HepG2 (cell line): ENCODE data around the gene ZAR1L. TPM values are rescaled to one million over a fixed set of nuclear protein-coding genes. Genes with fewer than 3 reads are reported as not detected.

Source experiments
- CREM ChIP-seq, 2 experiments: sonication (generic) in 1 of 2; formaldehyde crosslinking in 1 of 2; IDR thresholded peaks; 2 replicates each; pipeline versions ENCODE4 v1.4.0 to v1.6.1; 2016 to 2020; ENCODE audit warnings: antibody characterized with exemption in 1 of 2, mild to moderate bottlenecking in 1 of 2, missing genetic modification reagents in 1 of 2
- GATAD1 ChIP-seq: IDR thresholded peaks from 2 replicates; pipeline ENCODE4 v1.6.1; 2016; ENCODE audit warnings: missing genetic modification reagents, missing compliant biosample characterization
- POGZ ChIP-seq: sonication (generic); formaldehyde crosslinking; IDR thresholded peaks from 2 replicates; pipeline ENCODE4 v1.4.0; 2020; ENCODE audit warnings: mild to moderate bottlenecking, missing genetic modification reagents
- SMAD9 ChIP-seq: sonication (generic); formaldehyde crosslinking; IDR thresholded peaks from 2 replicates; pipeline ENCODE4 v1.5.1; 2020; ENCODE audit warnings: mild to moderate bottlenecking, missing genetic modification reagents
- TMF1 ChIP-seq: sonication (generic); formaldehyde crosslinking; IDR thresholded peaks from 2 replicates; pipeline ENCODE4 v1.8.1; 2022; ENCODE audit warnings: low read depth, missing genetic modification reagents
- TOE1 ChIP-seq: sonication (generic); formaldehyde crosslinking; IDR thresholded peaks from 2 replicates; pipeline ENCODE4 v1.4.0; 2020; ENCODE audit warnings: mild to moderate bottlenecking, missing genetic modification reagents
- ZBTB38 ChIP-seq: sonication (generic); formaldehyde crosslinking; IDR thresholded peaks from 2 replicates; pipeline ENCODE4 v1.5.1; 2020; ENCODE audit warnings: mild to moderate bottlenecking, missing genetic modification reagents
- ZNF850 ChIP-seq: sonication (generic); formaldehyde crosslinking; conservative IDR thresholded peaks from 2 replicates; pipeline ENCODE4 v1.9.0; 2021; ENCODE audit warnings: mild to moderate bottlenecking, missing genetic modification reagents
- polyA plus RNA-seq, 8 experiments: library from polyadenylated mRNA; depleted of rRNA in 3 of 8; stranded (reverse) in 7 of 8; unstranded in 1 of 8; fragments of >200 nt; fragmentation: Illumina TruSeq in 4 of 8; extraction: Trizol in 4 of 8; gene quantifications; 2 replicates each; pipeline versions ENCODE4 v1.2.1 to v1.2.3, GENCODE V29; 2011 to 2016; ENCODE audit warnings: low read depth in 4 of 8, missing spikeins in 1 of 8, mixed read lengths in 1 of 8; ENCODE audit not compliant: insufficient read depth in 1 of 8
- total RNA-seq, 5 experiments: library from RNA; depleted of rRNA; stranded (reverse); fragments of >200 nt; fragmentation: Illumina TruSeq; extraction: Trizol; gene quantifications; 2 replicates each; pipeline ENCODE4 v1.2.3, GENCODE V29; 2016; ENCODE audit warnings: low read depth in 1 of 5
- TF ChIP-seq, protein P1 (sequence below): sonication (generic); formaldehyde crosslinking; IDR thresholded peaks from 2 replicates; pipeline ENCODE4 v1.4.0; 2020; ENCODE audit warnings: missing genetic modification reagents
- TF ChIP-seq, protein P2 (sequence below): sonication (generic); formaldehyde crosslinking; IDR thresholded peaks from 2 replicates; pipeline ENCODE4 v1.5.0; 2020; ENCODE audit warnings: mild to moderate bottlenecking, missing genetic modification reagents, borderline replicate concordance
- TF ChIP-seq, protein P3 (sequence below): sonication (generic); formaldehyde crosslinking; IDR thresholded peaks from 2 replicates; pipeline ENCODE4 v1.8.1; 2023; ENCODE audit warnings: mild to moderate bottlenecking, inconsistent platforms, moderate library complexity, missing genetic modification reagents, borderline replicate concordance
- TF ChIP-seq, protein P4 (sequence below): sonication (generic); formaldehyde crosslinking; IDR thresholded peaks from 2 replicates; pipeline ENCODE4 v1.5.1; 2020; ENCODE audit warnings: mild to moderate bottlenecking, missing genetic modification reagents
- TF ChIP-seq, protein P5 (sequence below): sonication (generic); formaldehyde crosslinking; IDR thresholded peaks from 2 replicates; pipeline ENCODE4 v1.5.0; 2020; ENCODE audit warnings: missing genetic modification reagents

Gene ZAR1L
- total and polyA plus RNA-seq, 2 of the 13 experiments (the other 11 are each of a cell fraction or from before 2014, with no cell fraction given): 0.09 TPM; not detected in 1

DNA sequence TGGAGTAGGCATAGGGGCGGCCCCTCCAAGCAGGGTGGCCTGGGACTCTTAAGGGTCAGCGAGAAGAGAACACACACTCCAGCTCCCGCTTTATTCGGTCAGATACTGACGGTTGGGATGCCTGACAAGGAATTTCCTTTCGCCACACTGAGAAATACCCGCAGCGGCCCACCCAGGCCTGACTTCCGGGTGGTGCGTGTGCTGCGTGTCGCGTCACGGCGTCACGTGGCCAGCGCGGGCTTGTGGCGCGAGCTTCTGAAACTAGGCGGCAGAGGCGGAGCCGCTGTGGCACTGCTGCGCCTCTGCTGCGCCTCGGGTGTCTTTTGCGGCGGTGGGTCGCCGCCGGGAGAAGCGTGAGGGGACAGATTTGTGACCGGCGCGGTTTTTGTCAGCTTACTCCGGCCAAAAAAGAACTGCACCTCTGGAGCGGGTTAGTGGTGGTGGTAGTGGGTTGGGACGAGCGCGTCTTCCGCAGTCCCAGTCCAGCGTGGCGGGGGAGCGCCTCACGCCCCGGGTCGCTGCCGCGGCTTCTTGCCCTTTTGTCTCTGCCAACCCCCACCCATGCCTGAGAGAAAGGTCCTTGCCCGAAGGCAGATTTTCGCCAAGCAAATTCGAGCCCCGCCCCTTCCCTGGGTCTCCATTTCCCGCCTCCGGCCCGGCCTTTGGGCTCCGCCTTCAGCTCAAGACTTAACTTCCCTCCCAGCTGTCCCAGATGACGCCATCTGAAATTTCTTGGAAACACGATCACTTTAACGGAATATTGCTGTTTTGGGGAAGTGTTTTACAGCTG is at the start of gene ZAR1L, which contains the start of gene BRCA2 (continued):
- TF ChIP-seq TOE1 (CRISPR knock-in tag) (peak; percentile 41; the same call in 1 of the 2 replicates), ZBTB38 (CRISPR knock-in tag) (peak; percentile 30; the same call in 1 of the 2 replicates), POGZ (peak; percentile 84), ZNF850 (CRISPR knock-in tag) (0 out of 2 replicates have a peak, but pooled peaks have one; percentile 41), GATAD1 (CRISPR knock-in tag) (peak; percentile 88), CREM (IDR thresholded peaks at IDR 0.05) (peak; percentile 83), CREM (CRISPR knock-in tag; IDR thresholded peaks at IDR 0.05) (no peak), SMAD9 (CRISPR knock-in tag) (no peak), TMF1 (CRISPR knock-in tag) (no peak)
- TF ChIP-seq, protein P1, sequence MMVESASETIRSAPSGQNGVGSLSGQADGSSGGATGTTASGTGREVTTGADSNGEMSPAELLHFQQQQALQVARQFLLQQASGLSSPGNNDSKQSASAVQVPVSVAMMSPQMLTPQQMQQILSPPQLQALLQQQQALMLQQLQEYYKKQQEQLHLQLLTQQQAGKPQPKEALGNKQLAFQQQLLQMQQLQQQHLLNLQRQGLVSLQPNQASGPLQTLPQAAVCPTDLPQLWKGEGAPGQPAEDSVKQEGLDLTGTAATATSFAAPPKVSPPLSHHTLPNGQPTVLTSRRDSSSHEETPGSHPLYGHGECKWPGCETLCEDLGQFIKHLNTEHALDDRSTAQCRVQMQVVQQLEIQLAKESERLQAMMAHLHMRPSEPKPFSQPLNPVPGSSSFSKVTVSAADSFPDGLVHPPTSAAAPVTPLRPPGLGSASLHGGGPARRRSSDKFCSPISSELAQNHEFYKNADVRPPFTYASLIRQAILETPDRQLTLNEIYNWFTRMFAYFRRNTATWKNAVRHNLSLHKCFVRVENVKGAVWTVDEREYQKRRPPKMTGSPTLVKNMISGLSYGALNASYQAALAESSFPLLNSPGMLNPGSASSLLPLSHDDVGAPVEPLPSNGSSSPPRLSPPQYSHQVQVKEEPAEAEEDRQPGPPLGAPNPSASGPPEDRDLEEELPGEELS: no peak; the same call in 1 of the 2 replicates
- TF ChIP-seq, protein P2, sequence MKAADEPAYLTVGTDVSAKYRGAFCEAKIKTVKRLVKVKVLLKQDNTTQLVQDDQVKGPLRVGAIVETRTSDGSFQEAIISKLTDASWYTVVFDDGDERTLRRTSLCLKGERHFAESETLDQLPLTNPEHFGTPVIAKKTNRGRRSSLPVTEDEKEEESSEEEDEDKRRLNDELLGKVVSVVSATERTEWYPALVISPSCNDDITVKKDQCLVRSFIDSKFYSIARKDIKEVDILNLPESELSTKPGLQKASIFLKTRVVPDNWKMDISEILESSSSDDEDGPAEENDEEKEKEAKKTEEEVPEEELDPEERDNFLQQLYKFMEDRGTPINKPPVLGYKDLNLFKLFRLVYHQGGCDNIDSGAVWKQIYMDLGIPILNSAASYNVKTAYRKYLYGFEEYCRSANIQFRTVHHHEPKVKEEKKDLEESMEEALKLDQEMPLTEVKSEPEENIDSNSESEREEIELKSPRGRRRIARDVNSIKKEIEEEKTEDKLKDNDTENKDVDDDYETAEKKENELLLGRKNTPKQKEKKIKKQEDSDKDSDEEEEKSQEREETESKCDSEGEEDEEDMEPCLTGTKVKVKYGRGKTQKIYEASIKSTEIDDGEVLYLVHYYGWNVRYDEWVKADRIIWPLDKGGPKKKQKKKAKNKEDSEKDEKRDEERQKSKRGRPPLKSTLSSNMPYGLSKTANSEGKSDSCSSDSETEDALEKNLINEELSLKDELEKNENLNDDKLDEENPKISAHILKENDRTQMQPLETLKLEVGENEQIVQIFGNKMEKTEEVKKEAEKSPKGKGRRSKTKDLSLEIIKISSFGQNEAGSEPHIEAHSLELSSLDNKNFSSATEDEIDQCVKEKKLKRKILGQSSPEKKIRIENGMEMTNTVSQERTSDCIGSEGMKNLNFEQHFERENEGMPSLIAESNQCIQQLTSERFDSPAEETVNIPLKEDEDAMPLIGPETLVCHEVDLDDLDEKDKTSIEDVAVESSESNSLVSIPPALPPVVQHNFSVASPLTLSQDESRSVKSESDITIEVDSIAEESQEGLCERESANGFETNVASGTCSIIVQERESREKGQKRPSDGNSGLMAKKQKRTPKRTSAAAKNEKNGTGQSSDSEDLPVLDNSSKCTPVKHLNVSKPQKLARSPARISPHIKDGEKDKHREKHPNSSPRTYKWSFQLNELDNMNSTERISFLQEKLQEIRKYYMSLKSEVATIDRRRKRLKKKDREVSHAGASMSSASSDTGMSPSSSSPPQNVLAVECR (CRISPR knock-in tag): peak; percentile 100
- TF ChIP-seq, protein P3, sequence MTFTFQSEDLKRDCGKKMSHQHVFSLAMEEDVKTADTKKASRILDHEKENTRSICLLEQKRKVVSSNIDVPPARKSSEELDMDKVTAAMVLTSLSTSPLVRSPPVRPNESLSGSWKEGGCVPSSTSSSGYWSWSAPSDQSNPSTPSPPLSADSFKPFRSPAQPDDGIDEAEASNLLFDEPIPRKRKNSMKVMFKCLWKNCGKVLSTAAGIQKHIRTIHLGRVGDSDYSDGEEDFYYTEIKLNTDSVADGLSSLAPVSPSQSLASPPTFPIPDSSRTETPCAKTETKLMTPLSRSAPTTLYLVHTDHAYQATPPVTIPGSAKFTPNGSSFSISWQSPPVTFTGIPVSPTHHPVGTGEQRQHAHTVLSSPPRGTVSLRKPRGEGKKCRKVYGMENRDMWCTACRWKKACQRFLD (CRISPR knock-in tag): peak; percentile 46; the same call in 1 of the 2 replicates
- TF ChIP-seq, protein P4, sequence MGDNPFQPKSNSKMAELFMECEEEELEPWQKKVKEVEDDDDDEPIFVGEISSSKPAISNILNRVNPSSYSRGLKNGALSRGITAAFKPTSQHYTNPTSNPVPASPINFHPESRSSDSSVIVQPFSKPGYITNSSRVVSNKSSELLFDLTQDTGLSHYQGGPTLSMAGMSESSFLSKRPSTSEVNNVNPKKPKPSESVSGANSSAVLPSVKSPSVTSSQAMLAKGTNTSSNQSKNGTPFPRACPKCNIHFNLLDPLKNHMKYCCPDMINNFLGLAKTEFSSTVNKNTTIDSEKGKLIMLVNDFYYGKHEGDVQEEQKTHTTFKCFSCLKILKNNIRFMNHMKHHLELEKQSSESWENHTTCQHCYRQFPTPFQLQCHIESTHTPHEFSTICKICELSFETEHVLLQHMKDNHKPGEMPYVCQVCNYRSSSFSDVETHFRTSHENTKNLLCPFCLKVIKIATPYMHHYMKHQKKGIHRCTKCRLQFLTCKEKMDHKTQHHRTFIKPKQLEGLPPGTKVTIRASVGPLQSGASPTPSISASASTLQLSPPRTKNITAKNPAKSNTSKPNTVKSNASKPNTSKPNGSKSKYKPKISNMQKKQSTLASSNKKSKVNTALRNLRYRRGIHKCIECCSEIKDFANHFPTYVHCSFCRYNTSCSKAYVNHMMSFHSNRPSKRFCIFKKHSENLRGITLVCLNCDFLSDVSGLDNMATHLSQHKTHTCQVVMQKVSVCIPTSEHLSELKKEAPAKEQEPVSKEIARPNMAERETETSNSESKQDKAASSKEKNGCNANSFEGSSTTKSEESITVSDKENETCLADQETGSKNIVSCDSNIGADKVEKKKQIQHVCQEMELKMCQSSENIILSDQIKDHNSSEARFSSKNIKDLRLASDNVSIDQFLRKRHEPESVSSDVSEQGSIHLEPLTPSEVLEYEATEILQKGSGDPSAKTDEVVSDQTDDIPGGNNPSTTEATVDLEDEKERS (CRISPR knock-in tag): peak; percentile 15; the same call in 1 of the 2 replicates
- TF ChIP-seq, protein P5, sequence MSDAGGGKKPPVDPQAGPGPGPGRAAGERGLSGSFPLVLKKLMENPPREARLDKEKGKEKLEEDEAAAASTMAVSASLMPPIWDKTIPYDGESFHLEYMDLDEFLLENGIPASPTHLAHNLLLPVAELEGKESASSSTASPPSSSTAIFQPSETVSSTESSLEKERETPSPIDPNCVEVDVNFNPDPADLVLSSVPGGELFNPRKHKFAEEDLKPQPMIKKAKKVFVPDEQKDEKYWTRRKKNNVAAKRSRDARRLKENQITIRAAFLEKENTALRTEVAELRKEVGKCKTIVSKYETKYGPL (CRISPR knock-in tag): 0 out of 2 replicates have a peak, but pooled peaks have one; percentile 59
